ENCODE data around the gene COL13A1. TPM values are rescaled to one million over a fixed set of nuclear protein-coding genes. Genes with fewer than 3 reads are reported as not detected.
A peak's percentile ranks its signal among the peaks of the same experiment; 100 is the strongest.

The COL13A1 gene
- 25.8 TPM for polyA plus RNA-seq (ENCODE audit: insufficient read length)
- long read RNA-seq, donor 1, partial matches to known transcripts, result 0 of 1 reads
- long read RNA-seq, donor 1, other reads (novel, unspliced or antisense), result 0 of 1 reads
- long read RNA-seq, donor 2, partial matches to known transcripts, result 0 of 4 reads
- long read RNA-seq, donor 2, other reads (novel, unspliced or antisense), result 0 of 4 reads
- long read RNA-seq, donor 3, partial matches to known transcripts, result 0 of 1 reads
- long read RNA-seq, donor 3, other reads (novel, unspliced or antisense), result 0 of 1 reads
- long read RNA-seq, donor 4, result 0 reads
- long read RNA-seq, donor 5, result 0 reads
- long read RNA-seq, donor 6, result 0 reads
- long read RNA-seq, donor 7, partial matches to known transcripts, result 8 of 12 reads
- long read RNA-seq, donor 7, other reads (novel, unspliced or antisense), result 0 of 12 reads
- long read RNA-seq, donor 8, partial matches to known transcripts, result 0 of 4 reads
- long read RNA-seq, donor 8, other reads (novel, unspliced or antisense), result 0 of 4 reads

GRCh38 chr10:69801434-69802315 is at the start of gene COL13A1:
COL13A1 (plus strand) TSS chr10:69801906; CDS start chr10:69802424, 518 bp downstream.
- peak; percentile 79 for DNase-seq

DNA sequence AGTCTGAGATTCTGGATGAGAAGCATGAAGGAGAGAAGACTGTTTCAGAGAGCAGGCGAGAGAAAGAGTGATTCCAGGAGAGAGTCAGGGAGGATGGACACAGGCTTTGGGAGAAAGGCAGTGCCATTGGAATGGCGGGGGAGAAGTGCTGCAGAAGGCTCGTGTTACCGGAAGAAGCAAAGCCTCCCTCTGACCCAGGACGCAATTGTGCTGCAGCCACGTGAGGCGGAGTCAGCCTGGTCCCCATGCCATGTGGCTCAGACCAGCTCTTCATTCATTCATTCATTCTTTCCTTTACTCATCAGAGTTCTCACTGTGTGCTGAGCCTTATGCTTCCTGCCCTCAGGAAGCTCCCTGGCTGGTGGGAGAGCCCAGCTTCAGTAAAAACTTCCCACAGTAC is 49.2 kb upstream of the COL13A1 start:
- no peak for DNase-seq

DNA sequence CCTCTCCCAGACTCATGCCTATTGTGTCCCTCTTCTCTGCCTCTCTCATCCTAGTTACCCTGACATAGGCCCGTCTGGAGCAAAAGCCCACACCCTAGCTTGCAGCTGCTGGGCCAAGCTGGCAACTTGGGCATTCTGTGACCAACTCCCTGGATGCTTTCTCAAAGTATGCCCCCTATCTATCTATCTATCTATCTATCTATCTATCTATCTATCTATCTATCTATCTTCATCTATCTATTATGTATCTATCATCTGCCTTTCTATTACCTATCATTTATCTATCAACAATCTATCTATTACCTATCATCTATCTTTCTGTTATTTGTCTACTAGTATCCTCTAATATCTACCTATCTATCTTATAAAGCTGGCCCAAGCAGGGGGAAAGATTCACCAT is 45.4 kb upstream of the COL13A1 start:
- no peak for DNase-seq

- DNase-seq, result no peak
Observed at GRCh38 chr10:69757206-69757552, 44.5 kb upstream of the COL13A1 start.

- DNase-seq, result peak; percentile 66
Observed at GRCh38 chr10:69757553-69758309, 44.0 kb upstream of the COL13A1 start.

DNA sequence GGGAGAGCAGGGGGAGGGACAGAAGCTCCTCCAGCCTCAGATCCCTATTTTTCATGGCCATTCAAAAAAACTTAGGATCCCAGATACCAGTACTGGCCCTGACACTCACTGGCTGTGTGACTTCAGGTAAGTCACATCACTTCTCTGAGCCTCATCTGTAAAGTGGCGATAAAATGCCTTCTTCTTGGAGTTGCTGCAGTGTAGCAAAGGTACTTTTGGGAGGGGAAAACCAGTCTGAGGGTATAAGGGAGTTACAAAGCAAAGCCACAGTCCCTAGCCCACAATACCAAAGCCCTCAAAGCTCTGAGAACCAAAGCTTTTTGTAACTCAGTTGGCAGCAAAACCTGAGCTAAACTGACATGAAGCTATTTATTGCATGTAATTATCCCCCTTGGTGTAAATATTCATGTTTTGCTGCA is 43.4 kb upstream of the COL13A1 start:
- no peak for DNase-seq

DNA sequence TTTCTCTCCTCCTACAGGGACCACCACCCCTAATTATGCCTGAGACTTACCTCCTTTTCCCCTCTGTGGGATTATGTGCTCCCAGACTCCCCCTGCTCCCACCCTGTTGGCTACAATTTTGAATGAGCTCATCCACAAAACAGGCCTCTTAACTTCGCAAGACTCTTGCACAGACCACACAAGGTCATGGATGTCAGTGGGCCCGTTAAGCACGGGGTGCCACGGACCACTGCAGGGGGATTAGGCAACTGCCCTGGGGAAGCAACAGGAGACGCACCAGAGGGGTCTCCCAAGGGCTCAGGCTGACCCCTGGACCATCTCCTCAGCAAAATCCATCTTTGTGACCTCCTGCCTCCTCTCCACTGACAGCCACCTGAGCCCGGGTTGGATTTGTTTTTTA is 42.1 kb upstream of the COL13A1 start:
- DNase-seq, result no peak

GRCh38 chr10:69760072-69760471 is 41.6 kb upstream of the COL13A1 start:
- no peak for DNase-seq

DNA sequence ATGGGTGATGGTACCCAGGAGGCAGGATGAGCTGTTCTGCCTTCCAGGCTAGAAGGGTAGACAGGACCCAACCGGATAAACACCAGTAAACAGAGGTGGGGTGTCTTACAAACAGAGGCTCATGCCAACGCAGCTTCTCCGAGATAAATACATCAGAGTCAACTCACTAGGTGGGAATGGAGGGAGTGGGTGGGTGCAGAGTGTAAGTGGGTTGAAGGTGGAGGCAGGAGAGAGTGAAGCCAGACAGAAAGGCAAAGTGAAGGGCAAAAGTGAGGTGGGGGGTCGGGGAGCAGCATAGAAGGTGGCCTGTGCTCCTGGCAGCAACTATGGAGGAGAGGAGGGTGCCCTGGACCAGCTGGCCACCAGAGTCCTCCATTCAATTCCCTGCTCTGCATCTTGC is 40.4 kb upstream of the COL13A1 start:
- no peak for DNase-seq

DNA sequence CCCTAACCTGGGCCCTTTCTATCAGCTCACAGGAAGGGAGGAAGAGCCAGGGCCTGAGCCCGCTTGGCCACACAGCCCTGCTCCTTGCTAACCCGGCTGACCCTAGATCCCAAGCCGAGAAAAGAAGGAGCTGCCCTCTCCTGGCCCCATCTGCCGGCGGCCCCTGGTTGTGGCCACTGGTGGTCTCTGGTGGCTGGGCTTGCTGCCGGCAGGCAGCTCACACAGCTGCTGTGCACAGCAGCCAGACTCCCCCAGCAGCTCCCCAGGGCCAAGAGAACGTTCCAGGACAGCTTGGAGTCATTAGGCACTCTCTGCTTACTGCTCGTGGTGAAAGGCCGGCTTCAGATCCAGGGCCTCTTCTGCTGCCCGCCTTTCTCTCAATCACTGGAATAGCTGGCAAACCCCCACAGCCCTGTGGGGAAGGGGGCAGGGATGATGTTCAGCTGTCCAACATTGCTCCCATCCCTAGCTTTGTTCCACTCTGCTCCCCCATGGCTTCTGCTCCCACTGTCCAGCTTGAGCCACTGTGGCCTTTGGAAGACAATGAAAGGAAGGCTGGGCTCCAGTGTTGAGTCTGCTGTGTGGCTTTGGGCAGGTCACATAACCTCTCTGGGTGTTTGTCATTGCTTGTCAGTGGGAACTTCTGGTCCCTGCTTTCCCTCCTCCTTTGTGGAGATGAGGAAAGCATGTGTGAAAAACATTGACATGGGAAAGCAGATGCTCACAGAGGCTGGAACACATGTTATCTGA is 35.4 kb upstream of the COL13A1 start:
- no peak for DNase-seq

GRCh38 chr10:69767793-69768192 is 33.9 kb upstream of the COL13A1 start:
- no peak for DNase-seq

DNA sequence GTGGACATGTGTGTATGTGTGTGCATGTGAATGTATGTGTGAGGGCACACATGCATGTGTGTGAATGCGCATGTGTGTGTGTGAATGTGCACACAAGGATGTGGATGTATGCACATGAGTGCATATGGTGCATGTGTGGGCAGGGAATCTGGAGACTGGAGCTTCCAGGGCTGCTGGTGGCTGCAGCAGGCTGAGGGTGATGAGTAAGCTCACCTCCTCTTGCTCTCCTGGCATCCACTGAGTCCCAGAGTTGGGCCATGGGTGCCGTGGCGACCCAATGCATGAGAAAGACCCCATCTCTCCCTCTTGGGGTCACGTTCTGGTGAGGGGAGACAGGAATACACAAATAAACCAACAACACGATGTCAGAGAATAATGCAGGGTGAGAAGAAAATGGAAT is 33.3 kb upstream of the COL13A1 start:
- no peak for DNase-seq

GRCh38 chr10:69769395-69769992 is 32.2 kb upstream of the COL13A1 start:
- no peak for DNase-seq

DNA sequence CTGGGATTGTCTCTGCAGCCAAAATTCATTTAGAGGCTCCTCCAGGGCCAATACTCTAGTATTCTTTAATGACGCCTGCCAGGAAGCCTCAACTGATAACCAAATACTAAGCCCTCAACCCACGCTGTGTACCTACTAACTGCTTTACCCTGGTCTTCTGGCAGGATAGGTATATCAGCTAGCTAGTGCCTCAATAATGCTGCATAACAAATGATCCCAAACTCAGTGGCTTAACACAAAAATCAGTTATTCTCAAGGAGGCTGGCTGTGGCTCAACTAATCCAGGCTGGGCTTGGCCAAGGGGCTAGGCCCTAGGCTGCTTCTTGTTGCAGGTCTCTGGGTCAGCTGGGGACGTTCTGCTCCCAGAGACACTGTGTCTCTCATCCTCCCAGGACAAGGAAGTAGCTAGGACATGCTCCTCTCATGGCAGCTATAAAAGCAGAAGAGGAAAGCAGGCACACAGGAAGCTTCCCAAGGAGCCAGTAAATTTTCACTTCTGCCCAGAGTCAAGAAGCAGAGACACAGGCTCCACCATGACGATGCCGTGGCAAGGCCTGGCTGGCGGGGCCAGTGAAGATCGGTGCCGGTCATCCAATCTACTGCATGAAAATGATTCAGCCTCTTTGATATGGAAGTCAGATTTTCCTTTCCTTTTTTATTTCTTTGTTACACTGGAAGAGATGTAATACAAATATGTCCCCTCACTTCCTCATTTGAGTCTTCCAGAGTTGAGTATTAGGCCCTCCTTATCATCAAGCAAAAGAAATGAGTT is 28.6 kb upstream of the COL13A1 start:
- no peak for DNase-seq

DNA sequence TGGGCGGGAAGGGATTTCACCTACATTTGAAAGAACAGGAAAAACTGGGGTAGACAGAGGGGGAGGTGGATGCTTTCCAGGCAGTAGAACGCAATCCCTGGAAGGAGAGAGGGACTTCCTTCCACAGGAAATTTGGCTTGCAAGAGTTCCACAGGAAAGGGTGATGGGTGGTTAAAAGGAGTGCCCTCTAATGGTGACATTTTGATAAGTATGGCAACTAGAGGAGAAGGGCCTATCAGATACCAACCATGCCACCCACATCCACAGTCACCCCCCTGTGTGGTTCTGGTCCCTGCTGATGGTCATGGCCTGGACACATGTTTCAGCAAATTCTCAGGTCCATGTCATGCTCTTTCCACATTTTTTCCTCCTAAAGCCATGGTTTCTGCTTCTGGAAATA is 27.1 kb upstream of the COL13A1 start:
- no peak for DNase-seq

DNA sequence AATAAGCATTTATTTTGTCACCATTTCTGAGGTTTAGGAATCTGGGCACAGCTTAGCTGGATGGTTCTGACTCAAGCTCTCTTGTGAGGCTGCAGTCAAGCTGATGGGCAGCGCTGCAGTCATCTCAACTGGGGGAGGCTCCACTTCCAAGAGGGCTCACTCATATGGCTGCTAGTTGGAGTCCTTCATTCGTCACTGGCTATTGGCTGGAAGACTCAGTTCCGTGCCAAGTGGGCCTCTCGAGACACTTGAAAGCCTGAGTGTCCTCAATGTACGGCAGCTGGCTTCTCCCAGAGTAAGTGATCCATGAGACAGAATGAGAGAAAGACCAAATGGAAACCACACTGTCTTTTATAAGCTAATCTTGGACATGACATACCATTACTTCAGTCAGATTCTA is 21.6 kb upstream of the COL13A1 start:
- no peak for DNase-seq

DNA sequence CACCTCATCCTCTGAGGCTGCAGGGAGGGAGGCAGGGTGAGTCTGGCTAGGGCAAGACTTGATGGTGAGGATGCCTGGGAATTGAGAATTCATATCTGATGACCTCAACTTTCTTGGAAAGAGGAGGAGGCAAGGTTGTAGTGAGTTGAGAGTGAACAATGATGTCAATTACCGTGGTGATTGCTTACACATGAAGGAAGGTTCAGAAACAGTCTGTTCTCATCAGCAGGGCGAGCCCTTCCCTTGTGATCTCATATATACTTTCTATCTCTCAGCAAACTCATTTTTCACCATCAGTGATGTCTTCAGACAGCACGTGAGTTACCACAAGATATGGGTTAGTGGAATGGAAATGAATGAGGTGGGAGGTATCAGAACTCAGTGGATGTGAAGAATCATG is 20.1 kb upstream of the COL13A1 start:
- no peak for DNase-seq

DNA sequence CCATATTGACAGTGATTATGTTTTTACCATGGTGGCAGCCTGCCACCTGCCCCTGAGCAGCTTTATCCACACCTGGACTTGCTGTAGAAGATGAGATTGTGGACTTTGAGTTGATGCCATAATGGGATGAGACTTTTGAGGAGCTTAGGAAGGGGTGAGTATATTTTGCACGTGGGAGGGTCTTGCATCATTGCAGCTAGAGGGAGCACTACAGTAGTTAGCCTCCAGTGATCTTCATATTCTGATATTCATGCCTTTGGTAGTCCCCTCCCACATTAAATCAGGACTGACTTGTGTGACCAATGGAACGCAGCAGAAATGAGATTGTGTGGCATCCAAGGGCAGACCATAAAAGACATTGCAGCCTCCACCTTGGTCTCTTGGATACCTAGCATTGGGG is 18.2 kb upstream of the COL13A1 start:
- no peak for DNase-seq

GRCh38 chr10:69786791-69787190 is 14.9 kb upstream of the COL13A1 start:
- no peak for DNase-seq

DNA sequence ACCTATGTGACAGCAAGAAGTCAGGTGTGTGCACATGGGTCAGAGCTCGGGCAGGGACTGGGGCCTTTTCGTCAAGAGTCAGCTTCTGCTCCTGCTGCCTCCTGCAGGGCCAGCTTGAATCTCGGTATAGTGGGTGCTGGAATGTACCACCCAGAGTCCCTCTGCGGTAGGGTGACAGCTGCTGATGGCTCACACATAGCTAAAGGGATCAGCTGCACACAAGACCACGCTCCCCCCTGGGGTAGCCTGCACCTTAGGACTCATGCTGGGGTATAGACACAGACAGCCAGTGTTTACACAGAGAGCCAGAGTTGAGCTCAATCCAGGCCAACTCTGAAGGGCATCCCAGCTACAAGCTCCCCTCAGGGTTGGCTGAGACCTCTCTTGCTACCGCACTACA is 14.0 kb upstream of the COL13A1 start:
- DNase-seq, result no peak

Measured in left kidney (tissue), 8 donors.